Stimulated activated CD4-positive, alpha-beta T cell treated with anti-CD3 and anti-CD28 coated beads, TNF-alpha, amount 100 ng/mL, for 1 hour (primary cell): ENCODE data around the gene ZNF236.
A peak's percentile ranks its signal among the peaks of the same experiment; 100 is the strongest.
"Not testable (repeated sequence)": the region's sequence is repeated elsewhere in the genome, so short reads cannot be mapped to it uniquely, and the experiment has no call there.

Source experiments
- DNase-seq, 3 donors: peaks; one replicate each; pipeline ENCODE4 v3.0.0-alpha.2; 2020; ENCODE audit warnings: low read depth in 3 of 3, low spot score in 1 of 3

ZNF236 gene

GRCh38 chr18:76985156-76985950 is 163.0 kb downstream of the ZNF236 start:
- no peak for DNase-seq

- DNase-seq: no peak
Observed at GRCh38 chr18:76985951-76986236, 163.5 kb downstream of the ZNF236 start.

GRCh38 chr18:76986406-76986805 is 164.0 kb downstream of the ZNF236 start:
- DNase-seq: no peak

GRCh38 chr18:76988031-76988826 is 165.9 kb downstream of the ZNF236 start:
- DNase-seq: no peak

GRCh38 chr18:76988827-76989646 is 166.7 kb downstream of the ZNF236 start:
- DNase-seq: no peak

DNA sequence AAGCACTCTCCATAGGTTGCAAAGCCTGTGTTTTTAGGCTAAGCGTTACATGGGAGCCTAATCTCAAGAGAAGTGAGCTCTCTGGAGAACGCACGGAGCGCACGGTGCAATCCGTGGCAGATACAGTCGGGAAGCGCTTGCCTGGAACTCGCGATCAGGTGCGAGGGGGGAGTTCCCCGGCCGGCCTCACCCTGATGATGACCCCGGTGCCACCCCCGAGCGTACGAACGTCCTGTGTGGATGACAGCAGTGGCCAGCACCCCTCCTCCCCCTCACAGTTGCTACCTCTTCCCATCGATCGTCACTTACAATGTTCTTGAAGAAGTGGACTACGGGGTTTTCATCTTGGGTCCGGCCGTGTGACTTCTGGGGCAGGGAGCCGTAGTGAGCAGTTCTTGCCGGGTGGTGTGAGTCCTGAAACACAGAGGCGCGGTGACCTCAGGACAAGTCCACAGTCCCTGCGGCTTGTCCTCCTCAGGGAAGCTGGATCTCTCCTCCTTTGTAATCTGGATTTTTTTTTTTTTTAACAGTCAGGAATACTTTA is 167.4 kb downstream of the ZNF236 start:
- no peak for DNase-seq

- DNase-seq: not testable (repeated sequence)
Observed at GRCh38 chr18:76990343-76991020, 168.1 kb downstream of the ZNF236 start.

GRCh38 chr18:76991021-76991688 is 168.8 kb downstream of the ZNF236 start:
- no peak for DNase-seq

DNA sequence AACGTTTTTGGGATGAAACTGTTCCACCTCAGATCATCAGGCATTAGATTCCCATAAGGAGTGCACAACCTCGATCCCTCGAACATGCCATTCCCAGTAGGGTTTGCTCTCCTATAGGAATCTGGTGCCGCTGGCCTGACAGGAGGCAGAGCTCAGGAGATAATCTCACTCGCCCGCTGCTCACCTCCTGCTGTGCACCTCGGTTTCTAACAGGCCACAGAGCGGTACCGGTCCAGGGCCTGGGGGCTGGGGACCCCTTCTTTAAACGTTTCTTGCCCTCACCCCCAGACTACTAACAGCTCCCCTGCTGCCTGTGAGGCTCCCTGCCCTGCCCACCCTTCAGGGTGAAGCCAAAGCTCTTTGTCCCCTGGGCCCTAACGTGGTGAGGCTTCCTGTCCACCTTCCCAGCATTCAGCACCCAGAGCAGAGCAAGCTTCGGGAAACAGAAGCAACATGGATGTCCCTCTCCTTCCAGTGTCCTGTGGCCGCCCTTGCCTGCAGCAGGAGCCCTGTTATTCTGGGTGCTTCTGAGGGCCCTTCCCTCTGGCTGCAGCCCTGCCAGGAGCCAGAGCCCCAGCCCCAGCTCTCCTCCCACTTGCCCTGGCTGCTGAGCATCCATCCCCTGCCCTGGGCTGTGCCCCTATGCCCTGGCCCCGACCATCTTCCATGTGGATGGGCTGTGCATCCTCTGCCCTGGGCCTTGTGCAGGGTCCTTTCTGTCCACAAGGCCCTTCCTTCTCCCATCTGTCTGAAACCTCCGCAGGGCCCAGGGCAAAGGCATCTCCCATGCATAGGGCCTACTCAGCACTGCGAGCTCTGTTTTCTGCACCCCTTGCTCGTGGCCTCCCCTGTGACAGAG is 170.1 kb downstream of the ZNF236 start:
- DNase-seq: no peak

DNA sequence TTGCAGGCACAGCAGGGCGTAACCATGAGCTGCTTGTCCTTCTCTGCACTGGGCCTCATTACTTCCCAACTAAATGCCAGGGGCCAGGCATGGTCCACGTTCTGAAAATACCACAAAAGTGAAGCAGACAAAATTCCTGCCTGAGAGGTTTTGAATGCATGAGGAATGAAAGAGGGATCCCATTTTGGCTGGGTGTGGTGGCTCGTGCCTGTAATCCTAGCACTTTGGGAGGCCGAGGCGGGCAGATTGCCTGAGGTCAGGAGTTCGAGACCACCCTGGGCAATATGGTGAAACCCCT is 170.7 kb downstream of the ZNF236 start:
- DNase-seq: no peak

GRCh38 chr18:76993573-76993972 is 171.2 kb downstream of the ZNF236 start:
- DNase-seq: no peak

GRCh38 chr18:76994086-76994654 is 171.8 kb downstream of the ZNF236 start:
- no peak for DNase-seq

DNA sequence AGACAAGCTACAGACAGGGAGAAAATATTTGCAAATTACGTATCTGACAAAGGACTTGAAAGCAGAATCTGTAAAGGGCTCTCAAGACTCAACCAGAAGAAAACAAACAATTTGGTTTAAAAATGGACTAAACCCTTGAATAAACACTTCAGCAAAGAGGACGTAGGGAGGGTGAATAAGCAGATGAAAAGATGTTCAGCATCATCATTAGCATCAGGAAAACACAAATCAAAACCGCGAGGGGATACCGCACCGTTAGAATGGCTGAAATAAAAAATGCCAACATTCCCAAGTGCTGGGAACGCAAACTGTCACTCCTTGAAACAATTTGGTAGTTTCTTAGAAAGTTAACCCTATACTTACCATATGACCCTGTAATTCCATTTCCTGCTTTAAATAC is 173.5 kb downstream of the ZNF236 start:
- DNase-seq: no peak

- no peak for DNase-seq
Observed at GRCh38 chr18:76996429-76996828, 174.1 kb downstream of the ZNF236 start.

DNA sequence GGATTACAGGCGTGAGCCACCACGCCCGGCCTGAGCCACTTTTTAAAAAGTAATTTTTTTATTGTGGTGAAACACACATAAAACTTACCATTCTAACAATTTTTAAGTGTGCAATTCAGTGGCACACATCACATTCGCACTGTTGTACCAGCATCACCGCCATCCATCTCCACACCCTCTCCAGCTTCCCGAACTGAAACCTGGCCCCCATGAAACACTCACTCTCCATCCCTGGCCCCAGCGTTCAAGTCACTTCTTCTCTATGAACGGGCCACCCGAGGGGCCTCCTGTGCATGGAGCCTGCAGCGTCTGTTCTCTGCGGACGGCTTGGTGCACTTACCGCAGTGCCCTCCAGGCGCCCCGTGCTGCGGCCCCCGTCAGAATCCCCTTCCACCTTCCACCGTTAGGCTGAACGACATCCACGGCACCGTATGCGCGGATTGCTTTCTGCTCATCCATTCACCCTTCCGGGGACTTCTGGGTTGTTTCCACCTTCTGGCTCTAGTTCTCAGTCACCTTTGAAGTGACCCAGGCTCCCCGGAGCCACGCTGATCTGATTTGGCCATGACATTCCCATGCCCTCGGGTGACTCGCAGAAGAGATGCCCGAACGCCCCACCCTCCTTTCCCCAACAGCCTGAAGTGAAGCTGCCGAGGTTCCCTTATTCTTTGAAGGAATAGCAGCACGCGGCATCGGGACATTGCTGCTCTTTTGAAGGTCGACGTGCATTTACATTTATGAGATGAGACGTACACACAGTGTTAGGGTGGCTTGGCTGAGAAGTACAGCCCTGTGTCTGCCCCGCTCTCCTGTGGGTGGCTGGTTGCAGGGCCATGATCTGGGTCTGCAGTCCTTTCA is 175.8 kb downstream of the ZNF236 start:
- no peak for DNase-seq

DNA sequence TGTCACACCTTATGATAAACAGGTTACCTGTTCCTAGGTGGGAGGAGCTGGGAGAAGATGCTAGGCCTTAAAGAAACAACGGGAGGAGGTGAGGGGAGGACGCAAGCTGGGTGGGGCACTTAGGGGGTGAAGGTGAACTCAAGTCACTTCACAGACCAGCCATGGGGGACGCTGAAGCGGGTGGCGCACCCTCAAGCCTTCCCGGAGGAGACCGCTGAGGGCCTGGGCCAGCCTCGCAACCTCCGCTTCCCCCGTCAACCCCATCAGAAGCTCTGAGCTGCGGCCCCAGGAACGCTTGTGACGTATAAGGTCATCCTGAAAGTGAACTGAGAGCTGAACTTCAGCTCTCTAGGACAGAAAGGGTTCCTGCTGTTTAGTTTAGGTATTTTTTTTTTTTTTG is 176.7 kb downstream of the ZNF236 start:
- DNase-seq: no peak

- DNase-seq: peak in 2 of 3 donors; percentile 18 to 53
Observed at GRCh38 chr18:77000527-77000926, 178.2 kb downstream of the ZNF236 start.

DNA sequence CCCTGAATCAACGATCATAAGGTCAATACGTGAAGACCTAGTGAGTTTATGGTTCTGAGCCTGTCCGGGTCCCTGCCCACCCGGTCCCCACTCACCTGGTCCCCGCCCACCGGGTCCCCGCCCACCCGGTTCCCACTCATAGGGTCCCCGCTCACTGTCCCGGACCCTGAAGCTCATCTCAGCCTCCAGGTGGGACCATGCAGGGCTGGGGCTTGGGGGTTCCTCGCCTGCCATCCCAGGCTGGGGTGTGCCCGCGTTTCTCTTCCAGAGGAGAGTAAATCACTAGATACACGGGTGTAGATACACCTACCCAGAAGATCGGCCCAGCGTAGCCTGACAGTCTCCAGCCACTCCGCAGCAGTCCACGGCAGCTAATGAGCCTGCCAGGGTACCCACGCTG is 178.7 kb downstream of the ZNF236 start:
- no peak for DNase-seq
